HG03520 (cell line): ENCODE data around the gene DEFB126.
"Not testable (repeated sequence)": the region's sequence is repeated elsewhere in the genome, so short reads cannot be mapped to it uniquely, and the experiment has no call there.

Source experiments
- ATAC-seq: cut with Tn5 transposase; IDR thresholded peaks from one replicate; pipeline ENCODE4 v1.9.1; 2021; ENCODE audit warnings: mild to moderate bottlenecking, moderate library complexity; ENCODE audit not compliant: unreplicated experiment

Gene DEFB126

GRCh38 chr20:142290-142689 is at the start of gene DEFB126:
DEFB126 (plus strand) TSS chr20:142590; CDS start chr20:142629, 39 bp downstream.
- no peak for ATAC-seq

GRCh38 chr20:93641-94040 is 48.7 kb upstream of the DEFB126 start:
- no peak for ATAC-seq

GRCh38 chr20:95215-95614 is 47.2 kb upstream of the DEFB126 start:
- ATAC-seq = no peak

GRCh38 chr20:97691-98090 is 44.7 kb upstream of the DEFB126 start:
- ATAC-seq = not testable (repeated sequence)

- ATAC-seq = no peak
Observed at GRCh38 chr20:101975-102374, 40.4 kb upstream of the DEFB126 start.

- no peak for ATAC-seq
Observed at GRCh38 chr20:103456-103855, 38.9 kb upstream of the DEFB126 start.

- no peak for ATAC-seq
Observed at GRCh38 chr20:112396-112795, 30.0 kb upstream of the DEFB126 start.

GRCh38 chr20:117518-117917 is 24.9 kb upstream of the DEFB126 start:
- ATAC-seq = no peak

GRCh38 chr20:129786-130323 is 12.5 kb upstream of the DEFB126 start:
- not testable (repeated sequence) for ATAC-seq

GRCh38 chr20:137668-138490 is 4.5 kb upstream of the DEFB126 start:
- no peak for ATAC-seq

- no peak for ATAC-seq
Observed at GRCh38 chr20:145877-146276, 3.5 kb downstream of the DEFB126 start.

- no peak for ATAC-seq
Observed at GRCh38 chr20:152131-152530, 9.7 kb downstream of the DEFB126 start.

- ATAC-seq = no peak
Observed at GRCh38 chr20:157154-157553, 14.8 kb downstream of the DEFB126 start, which contains the start of gene DEFB127. DEFB127 (plus strand) TSS chr20:157454; CDS start chr20:157545, 91 bp downstream.

GRCh38 chr20:164618-165017 is 22.2 kb downstream of the DEFB126 start:
- ATAC-seq = no peak

GRCh38 chr20:168876-169275 is 26.5 kb downstream of the DEFB126 start:
- no peak for ATAC-seq

- ATAC-seq = no peak
Observed at GRCh38 chr20:184288-184687, 41.9 kb downstream of the DEFB126 start.

- no peak for ATAC-seq
Observed at GRCh38 chr20:187733-188132, 45.3 kb downstream of the DEFB126 start.

- no peak for ATAC-seq
Observed at GRCh38 chr20:189611-190010, 47.2 kb downstream of the DEFB126 start, which contains the start of gene DEFB128. DEFB128 (minus strand) TSS chr20:189711; CDS start chr20:189623, 88 bp downstream.
